ENCODE data around the gene DCAF6. TPM values are rescaled to one million over a fixed set of nuclear protein-coding genes. Genes with fewer than 3 reads are reported as not detected.

DCAF6 gene
- total RNA-seq, 1 donor from 2014 or later = 71.4 TPM

DNA sequence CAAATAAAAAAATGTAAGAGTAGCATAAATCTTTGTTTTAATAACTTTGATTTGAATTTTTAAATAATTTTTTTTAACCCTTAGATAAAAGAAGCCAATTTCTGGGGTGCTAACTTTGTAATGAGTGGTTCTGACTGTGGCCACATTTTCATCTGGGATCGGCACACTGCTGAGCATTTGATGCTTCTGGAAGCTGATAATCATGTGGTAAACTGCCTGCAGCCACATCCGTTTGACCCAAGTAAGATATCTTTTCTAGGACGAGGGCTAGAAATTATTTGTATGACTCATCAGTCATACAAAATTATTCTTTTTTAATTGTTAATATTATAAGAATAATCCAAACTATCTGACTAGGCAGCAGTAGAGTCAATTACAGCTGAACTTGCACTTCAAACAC, 129.0 kb downstream of the DCAF6 start:
- intact Hi-C loops (cut with DNase I) = no loop called here
- ATAC-seq = no peak
- DNase-seq (ENCODE audit: low spot score) = no peak

DNA sequence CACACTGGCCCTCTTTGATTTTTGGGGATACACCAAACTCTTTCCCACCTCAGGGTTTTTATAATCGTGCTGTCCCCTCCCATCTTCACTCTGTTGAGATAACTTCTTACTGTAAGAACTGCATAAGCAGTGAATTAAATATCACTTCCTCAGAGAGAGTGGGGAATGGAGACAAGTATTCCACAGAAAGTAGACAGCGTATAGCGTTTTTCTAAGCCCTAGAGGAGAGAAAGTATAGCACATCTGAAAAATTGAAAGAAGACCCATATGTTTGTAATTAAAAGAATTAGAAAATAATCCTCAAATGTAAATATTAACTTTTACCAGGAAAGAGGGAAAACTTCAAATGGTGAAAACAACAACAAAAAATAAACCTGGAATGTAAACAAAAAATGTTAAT, 132.9 kb downstream of the DCAF6 start:
- DNase-seq (ENCODE audit: low spot score) (no peak), ATAC-seq (no peak)
- intact Hi-C loops (cut with DNase I) = no loop called here

- intact Hi-C loops (cut with DNase I) = no loop called here
- no peak for DNase-seq (ENCODE audit: low spot score)
- no peak for ATAC-seq
These were observed 143.3 kb downstream of the DCAF6 start for GRCh38 chr1:168079761-168080160.

GRCh38 chr1:168081373-168082007, 145.0 kb downstream of the DCAF6 start:
- DNase-seq (ENCODE audit: low spot score) = no peak
- ATAC-seq = peak; percentile 43
- intact Hi-C loops (cut with DNase I) = no loop called here

DNA sequence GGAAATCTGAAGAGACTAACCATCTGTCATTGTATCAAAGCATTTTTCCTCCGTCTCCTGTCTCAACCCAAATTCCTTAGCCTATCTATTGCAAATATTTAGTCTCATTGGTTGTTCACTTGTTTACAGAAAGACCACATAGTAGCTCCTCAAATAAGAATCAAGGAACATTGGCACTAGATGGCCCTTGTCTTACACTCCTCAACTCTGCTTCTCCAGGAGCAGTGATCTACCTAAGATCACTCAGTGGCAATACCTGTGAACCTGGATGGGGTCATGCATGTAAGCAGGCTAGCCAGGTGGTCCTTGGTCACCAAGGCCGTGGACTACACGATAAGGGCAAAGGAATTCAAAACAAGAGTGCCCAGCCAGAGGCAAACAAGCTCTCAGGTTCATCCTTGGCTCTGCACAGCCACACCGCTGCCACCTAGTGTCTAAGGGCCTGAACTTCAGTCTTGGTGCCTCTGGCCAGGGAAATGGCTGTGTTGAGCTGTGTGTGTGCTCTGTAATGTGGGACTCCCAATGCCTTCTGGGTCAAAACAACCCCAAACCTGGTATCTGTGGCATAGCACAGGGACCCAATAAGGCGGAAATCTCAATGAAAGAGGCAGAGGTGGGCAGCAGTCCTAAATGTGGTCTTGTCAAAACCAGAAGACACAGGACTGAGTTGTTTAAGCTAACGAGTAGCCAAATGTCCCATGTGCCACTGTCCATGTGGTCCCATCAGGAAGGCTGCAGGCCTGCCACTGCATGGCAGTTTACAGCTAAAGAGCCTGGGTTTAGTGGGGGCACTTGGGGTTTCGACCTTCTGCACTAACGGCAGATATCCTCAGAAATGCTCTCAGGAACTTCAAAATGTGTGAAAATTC, 145.8 kb downstream of the DCAF6 start:
- DNase-seq (ENCODE audit: low spot score) (peak; percentile 82), ATAC-seq (peak; percentile 68)
- intact Hi-C loops (cut with DNase I) = no loop called here

- DNase-seq (ENCODE audit: low spot score) (no peak), ATAC-seq (no peak)
- intact Hi-C loops (cut with DNase I) = no loop called here
These were observed 147.2 kb downstream of the DCAF6 start for GRCh38 chr1:168083456-168084325.

DNA sequence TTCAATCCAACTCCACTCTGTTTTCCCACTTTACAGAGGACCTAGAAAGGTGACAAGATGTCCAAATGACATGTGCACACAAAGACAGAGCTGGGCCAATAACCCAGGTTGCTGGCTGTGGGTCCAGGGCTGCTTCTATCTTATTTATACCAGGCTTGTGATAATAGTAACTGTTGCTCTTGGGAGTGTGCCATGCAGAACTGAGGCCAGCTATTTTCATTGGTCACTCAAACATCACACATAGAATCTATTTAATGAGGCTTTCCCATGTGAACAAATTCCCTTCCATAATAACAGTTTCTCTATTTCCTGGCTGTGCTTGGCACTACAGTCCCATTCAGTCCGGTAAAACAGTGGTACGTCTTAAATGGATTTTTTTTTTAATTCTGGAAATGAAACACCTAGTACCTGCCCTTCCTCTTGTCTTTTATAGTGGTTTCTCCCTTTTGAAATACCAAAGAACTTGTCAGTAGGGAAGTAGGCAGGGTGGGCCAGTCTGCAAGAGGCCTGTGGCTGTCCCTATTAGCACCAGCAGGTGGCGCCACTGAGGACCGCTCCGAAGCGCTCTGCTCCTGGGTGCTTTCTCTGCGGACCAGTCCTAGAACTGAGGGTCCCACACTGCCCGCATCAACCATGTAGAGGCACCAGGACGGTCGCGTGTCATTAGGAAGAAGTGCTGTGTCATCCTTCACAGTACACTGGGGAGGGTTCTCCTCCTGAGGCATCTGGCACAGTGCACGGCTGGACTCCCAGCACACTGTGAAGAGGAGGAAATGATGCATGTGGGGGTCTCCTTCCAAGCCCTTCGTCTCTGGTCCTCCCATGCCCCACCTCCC, 148.1 kb downstream of the DCAF6 start:
- ATAC-seq = peak; percentile 66
- intact Hi-C loops (cut with DNase I) = no loop called here

GRCh38 chr1:168085401-168085872, 149.0 kb downstream of the DCAF6 start:
- peak; percentile 85 for ATAC-seq
- no peak for DNase-seq (ENCODE audit: low spot score)
- intact Hi-C loops (cut with DNase I) = no loop called here

More for the DNA sequence above, 148.1 kb downstream of the DCAF6 start:
- DNase-seq (ENCODE audit: low spot score) = peak; percentile 84

DNA sequence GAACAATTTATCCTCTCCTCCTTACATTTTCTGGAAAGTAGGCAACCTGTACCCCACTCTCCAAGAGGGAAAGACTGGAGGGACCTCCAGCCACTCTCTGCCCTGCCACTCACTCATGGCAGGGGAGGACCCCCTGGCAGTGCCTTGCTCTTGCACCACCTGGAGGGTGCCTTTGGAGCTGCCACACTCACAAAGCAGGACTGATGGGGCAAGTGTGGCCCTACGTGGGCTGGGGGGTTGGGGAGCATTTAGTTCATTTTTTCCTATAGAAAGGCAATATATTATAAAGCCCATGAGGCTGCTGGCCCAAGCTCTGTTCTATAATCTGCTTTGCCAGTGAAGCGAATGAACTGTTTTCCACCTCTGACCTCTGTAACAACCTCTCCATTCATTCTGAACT, 150.0 kb downstream of the DCAF6 start:
- ATAC-seq (no peak), DNase-seq (ENCODE audit: low spot score) (no peak)
- intact Hi-C loops (cut with DNase I) = no loop called here

DNA sequence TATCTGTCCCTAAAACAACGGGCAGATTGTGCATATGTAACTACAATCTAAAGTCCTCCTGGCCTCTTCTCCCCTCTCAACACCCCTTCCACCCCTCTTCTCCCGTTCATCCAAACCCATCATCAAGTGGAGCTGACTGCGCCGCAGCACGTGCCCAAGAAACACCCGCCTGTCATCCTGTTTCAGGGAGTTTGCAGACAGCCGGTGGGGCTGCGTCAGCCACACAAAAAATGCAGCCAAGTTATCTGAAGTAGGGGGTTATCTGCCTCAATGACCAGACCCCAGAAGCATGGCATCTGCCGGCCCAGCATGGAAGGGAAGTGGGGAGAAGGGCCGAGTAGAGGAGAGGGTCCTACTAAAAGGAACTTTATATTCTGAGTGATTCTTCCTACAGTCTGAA, 151.2 kb downstream of the DCAF6 start:
- intact Hi-C loops (cut with DNase I) = no loop called here
- ATAC-seq (no peak), DNase-seq (ENCODE audit: low spot score) (no peak)

DNA sequence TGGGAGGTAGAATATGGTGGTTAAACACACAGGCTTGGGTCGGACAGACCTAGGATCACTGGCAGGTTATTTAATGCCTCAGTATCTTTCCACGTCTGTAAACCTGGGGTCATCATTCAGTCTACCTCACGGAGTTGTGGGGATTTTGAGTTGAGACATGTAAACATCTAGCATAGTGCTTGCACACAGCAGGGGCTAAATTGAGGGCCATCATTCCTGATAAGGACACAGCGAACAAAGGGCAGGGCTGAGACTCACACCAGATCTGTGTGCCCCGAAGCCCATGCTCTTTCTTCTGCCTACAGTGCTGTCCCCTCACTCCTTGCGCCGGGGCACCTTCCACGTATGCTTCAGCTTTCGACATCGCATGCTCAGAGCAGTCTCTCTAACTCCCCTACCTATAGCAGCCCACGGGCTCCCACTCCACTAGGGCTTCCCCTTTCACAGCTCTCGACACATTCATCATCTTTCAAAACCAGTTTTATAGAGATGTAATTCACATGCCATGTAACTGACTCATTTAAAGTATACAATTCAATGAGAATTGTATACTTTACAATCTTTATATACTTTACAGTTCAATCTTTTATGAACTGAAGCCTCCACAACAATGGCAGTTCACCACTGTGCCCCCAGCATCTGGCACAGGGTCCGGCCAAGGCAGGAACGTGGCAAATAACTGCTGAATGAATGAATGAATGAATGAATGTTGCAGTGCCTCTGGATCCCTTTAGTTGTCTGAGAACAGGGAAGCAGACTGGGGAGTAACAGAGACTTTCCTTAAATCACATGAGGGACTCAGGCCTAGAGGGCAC, 152.2 kb downstream of the DCAF6 start:
- intact Hi-C loops (cut with DNase I) = no loop called here
- DNase-seq (ENCODE audit: low spot score) (no peak), ATAC-seq (no peak)

- ATAC-seq = no peak
- intact Hi-C loops (cut with DNase I) = no loop called here
These were observed 153.0 kb downstream of the DCAF6 start for GRCh38 chr1:168089326-168089978.

GRCh38 chr1:168089979-168090337, 153.5 kb downstream of the DCAF6 start:
- DNase-seq (ENCODE audit: low spot score) = no peak
- intact Hi-C loops (cut with DNase I) = no loop called here
- ATAC-seq = no peak

More at GRCh38 chr1:168089326-168089978, 153.0 kb downstream of the DCAF6 start:
- no peak for DNase-seq (ENCODE audit: low spot score)

- no peak for DNase-seq (ENCODE audit: low spot score)
- ATAC-seq = no peak
- intact Hi-C loops (cut with DNase I) = no loop called here
These were observed 153.9 kb downstream of the DCAF6 start for GRCh38 chr1:168090395-168090794.

DNA sequence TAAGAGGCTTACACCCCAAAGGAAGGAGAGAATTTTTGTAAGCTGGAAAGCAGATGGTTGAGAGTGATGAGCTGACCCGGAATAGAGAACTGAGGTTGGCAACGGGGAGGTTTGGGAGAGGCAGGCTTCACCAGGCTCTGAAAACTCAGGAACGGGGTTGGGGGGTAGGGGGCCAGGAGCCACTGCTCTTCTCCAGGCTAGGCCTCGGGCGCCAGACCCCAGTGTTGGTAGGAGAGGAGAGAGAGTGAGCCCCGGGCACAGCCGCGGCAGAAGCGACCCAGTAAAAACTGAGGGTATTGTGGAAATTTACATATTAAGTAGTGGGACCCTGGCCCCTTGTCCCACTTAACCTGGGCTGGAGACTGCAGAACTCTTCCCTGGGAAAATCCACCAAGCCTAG, 154.6 kb downstream of the DCAF6 start:
- no peak for ATAC-seq
- intact Hi-C loops (cut with DNase I) = no loop called here
- DNase-seq (ENCODE audit: low spot score) = no peak

GRCh38 chr1:168091720-168092550, 155.5 kb downstream of the DCAF6 start:
- intact Hi-C loops (cut with DNase I) = no loop called here
- DNase-seq (ENCODE audit: low spot score) = no peak
- peak; percentile 71 for ATAC-seq

Measured in sciatic nerve (tissue), 2 donors.